ENCODE data around the gene SLC25A2. TPM values are rescaled to one million over a fixed set of nuclear protein-coding genes. Genes with fewer than 3 reads are reported as not detected.

SLC25A2 gene
- total RNA-seq, 2 donors from 2014 or later, result 2.0 to 3.5 TPM

DNA sequence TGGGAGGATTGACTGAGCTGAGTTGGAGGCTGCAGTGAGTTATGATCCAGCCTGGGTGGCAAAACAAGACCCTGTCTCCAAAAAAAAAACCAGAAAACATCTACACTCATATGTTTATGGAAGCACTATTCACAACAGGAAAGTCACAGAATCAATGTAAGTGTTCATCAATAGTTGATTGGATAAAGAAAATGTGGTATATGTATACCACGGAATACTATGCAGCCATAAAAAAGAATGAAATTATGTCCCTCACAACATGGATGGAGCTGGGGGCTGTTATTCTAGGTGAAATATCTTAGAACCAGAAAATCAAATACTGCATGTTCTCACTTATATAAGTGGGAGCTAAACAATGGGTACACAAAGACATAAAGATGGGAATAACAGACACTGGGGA is 2.8 kb upstream of the SLC25A2 start:
- Histone ChIP-seq H3K27ac (no peak overlapping the region), H3K9me3 (peaks cover 89% of the 10 kb centered on the region), H3K27me3 (replicated peaks; ENCODE audit: insufficient read depth) (no peaks in the 10 kb centered on the region), H3K4me1 (ENCODE audit: control insufficient read depth in 1 of 2, low read depth in 2 of 2) (no peaks in the 10 kb centered on the region), H3K36me3 (peaks cover 4% of the 10 kb centered on the region), H3K4me3 (no peak overlapping the region)
- no peak for DNase-seq (ENCODE audit: low spot score)
- ATAC-seq (ENCODE audit: insufficient number of reproducible peaks, low FRiP score, low read depth), result no peak
- TF ChIP-seq CTCF (IDR thresholded peaks at IDR 0.05), result no peak

DNA sequence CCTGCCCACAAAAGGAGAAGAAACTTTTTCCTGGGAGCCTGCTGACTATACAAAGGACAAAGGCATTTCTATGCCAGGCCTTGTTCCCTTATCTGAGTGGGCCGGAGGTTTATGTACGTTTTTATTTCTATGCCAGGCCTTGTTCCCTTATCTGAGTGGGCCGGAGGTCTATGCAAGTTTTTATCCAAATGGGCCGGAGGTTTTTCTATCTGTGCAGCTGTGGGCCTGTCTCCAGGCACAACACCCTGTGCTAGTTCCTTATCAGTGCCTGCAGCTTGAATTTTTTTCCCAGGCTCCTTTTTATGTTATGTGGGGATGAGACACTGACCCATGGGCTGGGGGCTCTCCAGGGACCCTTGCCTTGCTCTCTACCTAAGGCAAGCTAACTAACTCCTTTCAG is 5.5 kb downstream of the SLC25A2 start:
- H3K4me3 ChIP-seq, result no peak overlapping the region
- no peak overlapping the region for H3K27ac ChIP-seq
- H3K4me1 ChIP-seq (ENCODE audit: control insufficient read depth in 1 of 2, low read depth in 2 of 2), result no peaks in the 10 kb centered on the region
- DNase-seq (ENCODE audit: low spot score) (no peak), ATAC-seq (ENCODE audit: insufficient number of reproducible peaks, low FRiP score, low read depth) (no peak)
- TF ChIP-seq CTCF (IDR thresholded peaks at IDR 0.05), result no peak
- peaks cover 4% of the 10 kb centered on the region for H3K36me3 ChIP-seq
- H3K9me3 ChIP-seq, result peaks cover 91% of the 10 kb centered on the region
- no peaks in the 10 kb centered on the region for H3K27me3 ChIP-seq (replicated peaks; ENCODE audit: insufficient read depth)

DNA sequence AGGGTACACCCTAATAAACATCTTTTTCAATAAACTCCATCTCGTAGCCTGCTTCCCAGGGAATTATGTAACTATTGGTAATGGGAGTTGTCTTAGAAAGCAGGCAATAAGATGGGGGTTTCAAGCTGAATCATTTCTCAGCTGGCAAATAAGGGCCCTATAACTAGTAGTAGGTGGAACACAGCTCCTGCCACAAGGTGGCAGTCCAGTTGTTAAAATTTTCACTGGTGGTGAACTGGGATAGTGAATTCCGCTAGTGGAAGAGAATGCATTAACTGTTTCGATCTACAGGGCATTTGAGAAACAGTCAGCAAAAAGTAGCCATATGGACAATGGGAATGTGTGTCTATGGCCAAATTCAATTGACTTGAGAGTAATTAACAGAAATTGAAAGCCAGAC is 30.9 kb downstream of the SLC25A2 start:
- ATAC-seq (ENCODE audit: insufficient number of reproducible peaks, low FRiP score, low read depth) (no peak), DNase-seq (ENCODE audit: low spot score) (no peak)
- no peak overlapping the region for H3K27ac ChIP-seq
- no peak overlapping the region for H3K4me3 ChIP-seq
- no peak for TF ChIP-seq CTCF (IDR thresholded peaks at IDR 0.05)
- H3K4me1 ChIP-seq (ENCODE audit: control insufficient read depth in 1 of 2, low read depth in 2 of 2), result no peaks in the 10 kb centered on the region
- no peaks in the 10 kb centered on the region for H3K36me3 ChIP-seq
- H3K27me3 ChIP-seq (replicated peaks; ENCODE audit: insufficient read depth), result no peaks in the 10 kb centered on the region
- H3K9me3 ChIP-seq, result peaks cover 92% of the 10 kb centered on the region

DNA sequence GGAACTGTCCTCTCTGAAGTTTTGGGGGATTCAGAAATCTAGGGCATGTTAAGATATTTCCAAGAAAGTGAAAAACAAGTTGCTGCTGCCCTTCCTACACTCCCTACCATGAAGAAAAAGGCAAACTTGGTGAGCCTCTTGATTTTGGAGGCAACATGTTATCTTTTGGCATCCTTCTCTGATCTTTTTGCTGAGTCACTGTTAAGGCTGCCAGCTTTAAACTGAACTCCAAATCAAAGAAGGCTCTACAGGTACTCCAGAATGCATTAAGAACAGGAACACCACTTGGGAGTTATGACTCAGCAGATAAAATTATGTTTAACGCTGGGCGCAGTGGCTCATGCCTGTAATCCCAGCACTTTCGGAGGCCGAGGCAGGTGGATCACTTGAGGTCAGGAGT is 34.7 kb downstream of the SLC25A2 start:
- no peak for TF ChIP-seq CTCF (IDR thresholded peaks at IDR 0.05)
- Histone ChIP-seq H3K27ac (no peak overlapping the region), H3K36me3 (no peaks in the 10 kb centered on the region)

GRCh38 chr5:141261238-141261546 is 42.7 kb downstream of the SLC25A2 start:
- H3K27me3 ChIP-seq (replicated peaks; ENCODE audit: insufficient read depth), result no peaks in the 10 kb centered on the region
- DNase-seq (ENCODE audit: low spot score), result no peak
- ATAC-seq (ENCODE audit: insufficient number of reproducible peaks, low FRiP score, low read depth), result no peak
- H3K4me3 ChIP-seq, result no peak overlapping the region
- no peak for TF ChIP-seq CTCF (IDR thresholded peaks at IDR 0.05)
- H3K36me3 ChIP-seq, result peaks cover 8% of the 10 kb centered on the region
- H3K27ac ChIP-seq, result no peak overlapping the region
- no peaks in the 10 kb centered on the region for H3K4me1 ChIP-seq (ENCODE audit: control insufficient read depth in 1 of 2, low read depth in 2 of 2)
- peaks cover 100% of the 10 kb centered on the region for H3K9me3 ChIP-seq

More for the DNA sequence above, 34.7 kb downstream of the SLC25A2 start:
- no peak overlapping the region for H3K4me3 ChIP-seq
- no peak for ATAC-seq (ENCODE audit: insufficient number of reproducible peaks, low FRiP score, low read depth)
- H3K9me3 ChIP-seq, result peaks cover 97% of the 10 kb centered on the region
- no peaks in the 10 kb centered on the region for H3K4me1 ChIP-seq (ENCODE audit: control insufficient read depth in 1 of 2, low read depth in 2 of 2)
- no peaks in the 10 kb centered on the region for H3K27me3 ChIP-seq (replicated peaks; ENCODE audit: insufficient read depth)
- no peak for DNase-seq (ENCODE audit: low spot score)

Measured in thoracic aorta (tissue), 2 donors.